Natural killer cell treated with Interleukin-12 subunit alpha and Interleukin-12 subunit beta and Interleukin-15 and Interleukin-18, amount 100 ng/mL, for 72 hours (primary cell): ENCODE results near the gene IFNK. TPM values are rescaled to one million over a fixed set of nuclear protein-coding genes. Genes with fewer than 3 reads are reported as not detected.

Source experiments
- ATAC-seq, 2 donors: fragments of 150-1000 bp; cut with Tn5 transposase in 1 of 2; sonication (Bioruptor Pico), chemical (Tn5 transposase) in 1 of 2; 2 replicates each; pipeline ENCODE4 v1.10.0; 2021
- DNase-seq: peaks from one replicate; pipeline ENCODE4 v3.0.0; 2022; ENCODE audit warnings: low spot score
- H3K27ac Mint-ChIP-seq, 2 donors: 1 replicate in 1 of 2; 2 replicates in 1 of 2; pipeline ENCODE4 v1.8.0; 2022; ENCODE audit warnings: mixed read lengths in 2 of 2, mild to moderate bottlenecking in 1 of 2, moderate library complexity in 1 of 2
- H3K27me3 Mint-ChIP-seq, 2 donors: 1 replicate in 1 of 2; 2 replicates in 1 of 2; pipeline ENCODE4 v1.8.0; 2022; ENCODE audit warnings: mixed read lengths in 2 of 2
- H3K36me3 Mint-ChIP-seq: one replicate; pipeline ENCODE4 v1.8.0; 2022; ENCODE audit warnings: mixed read lengths
- H3K4me1 Mint-ChIP-seq, 2 donors: 1 replicate in 1 of 2; 2 replicates in 1 of 2; pipeline ENCODE4 v1.8.0; 2022; ENCODE audit warnings: low read depth in 2 of 2, mixed read lengths in 2 of 2, mild to moderate bottlenecking in 1 of 2
- H3K4me3 Mint-ChIP-seq: one replicate; pipeline ENCODE4 v1.8.0; 2022; ENCODE audit warnings: mixed read lengths
- H3K9me3 Mint-ChIP-seq: 2 replicates; pipeline ENCODE4 v1.8.0; 2022; ENCODE audit warnings: mixed read lengths
- total RNA-seq, 2 donors: library from RNA; stranded (reverse); gene quantifications; one replicate each; pipeline ENCODE4 v1.2.3, GENCODE V29; 2022

IFNK gene
- total RNA-seq, 2 donors from 2014 or later, result not detected

GRCh38 chr9:27520986-27521385, 3.1 kb upstream of the IFNK start:
- Mint-ChIP-seq H3K27me3 (peaks cover 15 to 23% of the 10 kb centered on the region in 2 donors), H3K36me3 (no peaks in the 10 kb centered on the region), H3K4me1 (no peaks in the 10 kb centered on the region), H3K9me3 (no peaks in the 10 kb centered on the region), H3K27ac (no peak overlapping the region), H3K4me3 (no peak overlapping the region)
- ATAC-seq, result no peak
- no peak for DNase-seq

GRCh38 chr9:27523141-27523540, 949 bp upstream of the IFNK start:
- H3K9me3 Mint-ChIP-seq, result no peaks in the 10 kb centered on the region
- peaks cover 28 to 30% of the 10 kb centered on the region in 2 donors for H3K27me3 Mint-ChIP-seq
- H3K36me3 Mint-ChIP-seq, result no peaks in the 10 kb centered on the region
- DNase-seq (no peak), ATAC-seq (no peak)
- no peak overlapping the region for H3K27ac Mint-ChIP-seq
- H3K4me3 Mint-ChIP-seq, result no peak overlapping the region
- peaks cover 0 to 2% of the 10 kb centered on the region in 2 donors for H3K4me1 Mint-ChIP-seq

- H3K9me3 Mint-ChIP-seq, result no peaks in the 10 kb centered on the region
- ATAC-seq (no peak), DNase-seq (no peak)
- no peak overlapping the region for H3K27ac Mint-ChIP-seq
- H3K4me3 Mint-ChIP-seq, result peak overlapping the region; percentile 79
- no peaks in the 10 kb centered on the region for H3K36me3 Mint-ChIP-seq
- H3K4me1 Mint-ChIP-seq, result peaks cover 0 to 6% of the 10 kb centered on the region in 2 donors
- H3K27me3 Mint-ChIP-seq, result peaks cover 25 to 30% of the 10 kb centered on the region in 2 donors
Measured at GRCh38 chr9:27527702-27528075, 3.6 kb downstream of the IFNK start.

GRCh38 chr9:27528076-27528885, 4.2 kb downstream of the IFNK start:
- Mint-ChIP-seq H3K27ac (peak overlapping the region in 1 of 2 donors; percentile 48), H3K4me1 (peaks cover 0 to 6% of the 10 kb centered on the region in 2 donors), H3K9me3 (no peaks in the 10 kb centered on the region), H3K27me3 (peaks cover 27 to 28% of the 10 kb centered on the region in 2 donors), H3K36me3 (no peaks in the 10 kb centered on the region), H3K4me3 (peak overlapping the region; percentile 79)
- ATAC-seq (peak; percentile 60 to 80), DNase-seq (peak; percentile 76)

GRCh38 chr9:27528886-27529315, 4.8 kb downstream of the IFNK start:
- DNase-seq (peak; percentile 79), ATAC-seq (peak; percentile 79 to 86)
- Mint-ChIP-seq H3K27me3 (peaks cover 25 to 28% of the 10 kb centered on the region in 2 donors), H3K27ac (peak overlapping the region in 1 of 2 donors; percentile 48), H3K4me1 (peaks cover 0 to 6% of the 10 kb centered on the region in 2 donors), H3K4me3 (peak overlapping the region; percentile 79), H3K9me3 (no peaks in the 10 kb centered on the region), H3K36me3 (no peaks in the 10 kb centered on the region)

- peaks cover 24 to 25% of the 10 kb centered on the region in 2 donors for H3K27me3 Mint-ChIP-seq
- no peaks in the 10 kb centered on the region for H3K36me3 Mint-ChIP-seq
- no peaks in the 10 kb centered on the region for H3K9me3 Mint-ChIP-seq
- ATAC-seq (peak; percentile 88 to 92), DNase-seq (peak; percentile 84)
- H3K4me3 Mint-ChIP-seq, result peak within 1 kb of the TSS; percentile 79
- peaks cover 0 to 6% of the 10 kb centered on the region in 2 donors for H3K4me1 Mint-ChIP-seq
- peak within 1 kb of the TSS in 1 of 2 donors; percentile 48 for H3K27ac Mint-ChIP-seq
Measured at GRCh38 chr9:27529316-27530278, 5.5 kb downstream of the IFNK start, which contains the start of gene MOB3B. MOB3B (minus strand) TSS chr9:27529814; CDS start chr9:27455550, 74,264 bp downstream.

GRCh38 chr9:27530915-27531755, 7.0 kb downstream of the IFNK start:
- no peak overlapping the region for H3K27ac Mint-ChIP-seq
- ATAC-seq (no peak), DNase-seq (no peak)
- no peaks in the 10 kb centered on the region for H3K36me3 Mint-ChIP-seq
- no peak overlapping the region for H3K4me3 Mint-ChIP-seq
- H3K4me1 Mint-ChIP-seq, result peaks cover 0 to 6% of the 10 kb centered on the region in 2 donors
- H3K9me3 Mint-ChIP-seq, result no peaks in the 10 kb centered on the region
- peaks cover 13 to 16% of the 10 kb centered on the region in 2 donors for H3K27me3 Mint-ChIP-seq

GRCh38 chr9:27532046-27532445, 8.0 kb downstream of the IFNK start:
- DNase-seq (no peak), ATAC-seq (no peak)
- Mint-ChIP-seq H3K36me3 (no peaks in the 10 kb centered on the region), H3K4me3 (no peak overlapping the region), H3K9me3 (no peaks in the 10 kb centered on the region), H3K4me1 (peaks cover 0 to 6% of the 10 kb centered on the region in 2 donors), H3K27ac (no peak overlapping the region), H3K27me3 (peaks cover 4 to 9% of the 10 kb centered on the region in 2 donors)

GRCh38 chr9:27533311-27533710, 9.2 kb downstream of the IFNK start:
- Mint-ChIP-seq H3K9me3 (no peaks in the 10 kb centered on the region), H3K4me1 (peaks cover 0 to 3% of the 10 kb centered on the region in 2 donors), H3K36me3 (no peaks in the 10 kb centered on the region), H3K27ac (no peak overlapping the region), H3K4me3 (no peak overlapping the region), H3K27me3 (peaks cover 0 to 8% of the 10 kb centered on the region in 2 donors)
- DNase-seq (no peak), ATAC-seq (no peak)

- Mint-ChIP-seq H3K4me1 (peaks cover 0 to 3% of the 10 kb centered on the region in 2 donors), H3K9me3 (no peaks in the 10 kb centered on the region), H3K27ac (no peak overlapping the region), H3K4me3 (no peak overlapping the region), H3K27me3 (peaks cover 0 to 8% of the 10 kb centered on the region in 2 donors), H3K36me3 (no peaks in the 10 kb centered on the region)
- DNase-seq (no peak), ATAC-seq (no peak)
Measured at GRCh38 chr9:27534131-27534530, 10.0 kb downstream of the IFNK start.

- no peaks in the 10 kb centered on the region for H3K9me3 Mint-ChIP-seq
- H3K27me3 Mint-ChIP-seq, result peaks cover 0 to 6% of the 10 kb centered on the region in 2 donors
Measured at GRCh38 chr9:27534658-27535209, 10.6 kb downstream of the IFNK start.

GRCh38 chr9:27535701-27536118, 11.6 kb downstream of the IFNK start:
- peak in 1 of 2 donors; percentile 46 for ATAC-seq
- H3K36me3 Mint-ChIP-seq, result no peaks in the 10 kb centered on the region

More at GRCh38 chr9:27534658-27535209, 10.6 kb downstream of the IFNK start:
- Mint-ChIP-seq H3K27ac (no peak overlapping the region), H3K36me3 (no peaks in the 10 kb centered on the region), H3K4me1 (peaks cover 0 to 1% of the 10 kb centered on the region in 2 donors), H3K4me3 (no peak overlapping the region)
- DNase-seq (no peak), ATAC-seq (no peak)

More at GRCh38 chr9:27535701-27536118, 11.6 kb downstream of the IFNK start:
- no peak for DNase-seq
- Mint-ChIP-seq H3K27me3 (peaks cover 0 to 5% of the 10 kb centered on the region in 2 donors), H3K9me3 (no peaks in the 10 kb centered on the region), H3K4me3 (no peak overlapping the region), H3K4me1 (no peaks in the 10 kb centered on the region), H3K27ac (no peak overlapping the region)
